C4-2B (cell line): ENCODE measurements around the gene TFPT.

Experiments used
- ZFX ChIP-seq: fragments of 450-650 bp; IDR thresholded peaks from 2 replicates; pipeline ENCODE4 v1.6.1; 2017
- TF ChIP-seq, protein P1 (sequence below): fragments of 450-650 bp; conservative IDR thresholded peaks from 2 replicates; pipeline ENCODE4 v1.5.1; 2017; ENCODE audit warnings: mild to moderate bottlenecking

DNA sequence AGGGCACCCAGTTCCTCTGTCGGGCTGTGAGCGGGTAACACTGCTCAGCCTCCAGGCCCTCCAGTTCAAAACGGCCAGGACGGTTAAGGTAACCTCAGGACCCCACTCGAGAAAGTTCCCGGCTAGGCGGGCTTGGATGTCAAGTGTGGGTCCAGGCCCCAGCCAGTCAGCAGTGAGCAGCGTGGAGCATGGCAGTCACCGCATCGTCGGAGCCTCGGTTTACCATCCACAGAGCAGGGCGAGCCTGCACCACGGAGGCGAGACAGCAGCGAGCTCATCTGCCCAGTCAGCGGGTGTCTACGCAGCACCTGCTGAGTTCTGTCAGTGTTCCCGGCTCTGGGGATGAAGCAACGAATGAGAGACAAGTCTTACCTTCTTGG lies 14.2 kb upstream of the TFPT start:
- TF ChIP-seq, protein P1, sequence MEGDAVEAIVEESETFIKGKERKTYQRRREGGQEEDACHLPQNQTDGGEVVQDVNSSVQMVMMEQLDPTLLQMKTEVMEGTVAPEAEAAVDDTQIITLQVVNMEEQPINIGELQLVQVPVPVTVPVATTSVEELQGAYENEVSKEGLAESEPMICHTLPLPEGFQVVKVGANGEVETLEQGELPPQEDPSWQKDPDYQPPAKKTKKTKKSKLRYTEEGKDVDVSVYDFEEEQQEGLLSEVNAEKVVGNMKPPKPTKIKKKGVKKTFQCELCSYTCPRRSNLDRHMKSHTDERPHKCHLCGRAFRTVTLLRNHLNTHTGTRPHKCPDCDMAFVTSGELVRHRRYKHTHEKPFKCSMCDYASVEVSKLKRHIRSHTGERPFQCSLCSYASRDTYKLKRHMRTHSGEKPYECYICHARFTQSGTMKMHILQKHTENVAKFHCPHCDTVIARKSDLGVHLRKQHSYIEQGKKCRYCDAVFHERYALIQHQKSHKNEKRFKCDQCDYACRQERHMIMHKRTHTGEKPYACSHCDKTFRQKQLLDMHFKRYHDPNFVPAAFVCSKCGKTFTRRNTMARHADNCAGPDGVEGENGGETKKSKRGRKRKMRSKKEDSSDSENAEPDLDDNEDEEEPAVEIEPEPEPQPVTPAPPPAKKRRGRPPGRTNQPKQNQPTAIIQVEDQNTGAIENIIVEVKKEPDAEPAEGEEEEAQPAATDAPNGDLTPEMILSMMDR: no peak
- TF ChIP-seq ZFX: no peak
